ENCODE measurements around the gene GPR6. TPM values are rescaled to one million over a fixed set of nuclear protein-coding genes. Genes with fewer than 3 reads are reported as not detected.

GPR6 gene
- not detected in 2 replicates for total RNA-seq (2022)
- not detected for Bru-seq, nascent RNA
- not detected for BruChase-seq, experiment 1, labeled RNA remaining after a 6-hour chase
- BruChase-seq, experiment 2, labeled RNA remaining after a 2-hour chase = not detected
- long read RNA-seq = 0 reads

- peaks cover 72% of the 10 kb centered on the region for H3K27me3 Mint-ChIP-seq (ENCODE audit: unreplicated experiment)
- no peak for TF ChIP-seq CTCF (IDR thresholded peaks at IDR 0.05; ENCODE audit: unreplicated experiment)
- no peaks in the 10 kb centered on the region for H3K36me3 Mint-ChIP-seq (ENCODE audit: insufficient read depth, unreplicated experiment)
- CTCF ChIA-PET = no interaction called here
- no peaks in the 10 kb centered on the region for H3K9me3 Mint-ChIP-seq (ENCODE audit: low read depth, unreplicated experiment)
- DNase-seq = peak; percentile 66
- BruUV-seq (replicated peaks) = no TSS peak
- intact Hi-C loops (cut with micrococcal nuclease; ENCODE audit: unreplicated experiment) = no loop called here
- H3K4me3 Mint-ChIP-seq (ENCODE audit: low read depth, unreplicated experiment) = no peak within 1 kb of the TSS
- no peaks in the 10 kb centered on the region for H3K4me1 Mint-ChIP-seq (ENCODE audit: low read depth, unreplicated experiment)
- no peak within 1 kb of the TSS for H3K27ac Mint-ChIP-seq (ENCODE audit: unreplicated experiment)
Measured at GRCh38 chr6:109978174-109979032, at the start of gene GPR6. TSS of gene GPR6 (plus strand) at chr6:109978311. CDS start at chr6:109979113, 802 bp downstream.

- no peaks in the 10 kb centered on the region for H3K36me3 Mint-ChIP-seq (ENCODE audit: insufficient read depth, unreplicated experiment)
- no peak for DNase-seq
- no TSS peak for BruUV-seq (replicated peaks)
- H3K27ac Mint-ChIP-seq (ENCODE audit: unreplicated experiment) = no peak overlapping the region
- CTCF ChIA-PET = interaction anchor here (1.1 kb wide), 1 partner anchor 9 kb away, joined by 3 read pairs; no protein-coding TSS in a partner anchor
- no peaks in the 10 kb centered on the region for H3K27me3 Mint-ChIP-seq (ENCODE audit: unreplicated experiment)
- no peak overlapping the region for H3K4me3 Mint-ChIP-seq (ENCODE audit: low read depth, unreplicated experiment)
- intact Hi-C loops (cut with micrococcal nuclease; ENCODE audit: unreplicated experiment) = no loop called here
- no peaks in the 10 kb centered on the region for H3K4me1 Mint-ChIP-seq (ENCODE audit: low read depth, unreplicated experiment)
- TF ChIP-seq CTCF (IDR thresholded peaks at IDR 0.05; ENCODE audit: unreplicated experiment) = no peak
- H3K9me3 Mint-ChIP-seq (ENCODE audit: low read depth, unreplicated experiment) = peaks cover 2% of the 10 kb centered on the region
Measured at GRCh38 chr6:109934293-109934692, 43.8 kb upstream of the GPR6 start.

- Mint-ChIP-seq H3K9me3 (ENCODE audit: low read depth, unreplicated experiment) (peaks cover 2% of the 10 kb centered on the region), H3K27ac (ENCODE audit: unreplicated experiment) (no peak overlapping the region), H3K4me1 (ENCODE audit: low read depth, unreplicated experiment) (peaks cover 21% of the 10 kb centered on the region), H3K4me3 (ENCODE audit: low read depth, unreplicated experiment) (no peak overlapping the region), H3K27me3 (ENCODE audit: unreplicated experiment) (no peaks in the 10 kb centered on the region), H3K36me3 (ENCODE audit: insufficient read depth, unreplicated experiment) (peaks cover 4% of the 10 kb centered on the region)
- DNase-seq = no peak
- BruUV-seq (replicated peaks) = no TSS peak
- no peak for TF ChIP-seq CTCF (IDR thresholded peaks at IDR 0.05; ENCODE audit: unreplicated experiment)
- CTCF ChIA-PET = no interaction called here
- intact Hi-C loops (cut with micrococcal nuclease; ENCODE audit: unreplicated experiment) = no loop called here
Measured at GRCh38 chr6:109939654-109940053, 38.5 kb upstream of the GPR6 start.

GRCh38 chr6:109944448-109944847, 33.7 kb upstream of the GPR6 start:
- H3K27ac Mint-ChIP-seq (ENCODE audit: unreplicated experiment) = peak overlapping the region; percentile 40
- DNase-seq = peak; percentile 74
- CTCF ChIA-PET = interaction anchor here (0.6 to 1.4 kb wide), 4 partner anchors 16 to 95 kb away, joined by 3 to 12 read pairs (median 4); no protein-coding TSS in a partner anchor
- no peaks in the 10 kb centered on the region for H3K9me3 Mint-ChIP-seq (ENCODE audit: low read depth, unreplicated experiment)
- no peak for TF ChIP-seq CTCF (IDR thresholded peaks at IDR 0.05; ENCODE audit: unreplicated experiment)
- peaks cover 4% of the 10 kb centered on the region for H3K36me3 Mint-ChIP-seq (ENCODE audit: insufficient read depth, unreplicated experiment)
- H3K4me3 Mint-ChIP-seq (ENCODE audit: low read depth, unreplicated experiment) = no peak overlapping the region
- no peaks in the 10 kb centered on the region for H3K27me3 Mint-ChIP-seq (ENCODE audit: unreplicated experiment)
- intact Hi-C loops (cut with micrococcal nuclease; ENCODE audit: unreplicated experiment) = no loop called here
- peaks cover 50% of the 10 kb centered on the region for H3K4me1 Mint-ChIP-seq (ENCODE audit: low read depth, unreplicated experiment)
- no TSS peak for BruUV-seq (replicated peaks)
